Posterior vena cava (tissue), 2 donors: ENCODE measurements around the gene EAPP. TPM values are rescaled to one million over a fixed set of nuclear protein-coding genes. Genes with fewer than 3 reads are reported as not detected.
A peak's percentile ranks its signal among the peaks of the same experiment; 100 is the strongest.
"Not testable (repeated sequence)": the region's sequence is repeated elsewhere in the genome, so short reads cannot be mapped to it uniquely, and the experiment has no call there.

Experiments used
- DNase-seq: peaks from one replicate; pipeline ENCODE4 v3.0.0-alpha.2; 2020; ENCODE audit warnings: low spot score
- intact Hi-C, 2 donors: fragments of 100-400 bp; cut with DNase I; formaldehyde crosslinking; loops; one replicate each; pipeline versions ENCODE4 v1.14.1 to v1.14.2; 2022 to 2023
- long read RNA-seq, 2 donors: library from polyadenylated mRNA; unstranded; transcript quantifications; one replicate each; pipeline ENCODE4 v2.0.0, GENCODE V29; 2020 to 2021
- total RNA-seq, 2 donors: library from RNA; stranded (reverse); fragmentation: NEBNext Ultra II Directional; extraction: Animal tissue kit (Norgen Biotek cat#: 25700); gene quantifications; one replicate each; pipeline ENCODE4 v1.2.1, GENCODE V29; 2021
- donor health status: DM: yes; HTN: yes; CAD: no.
- donor health status: DM: yes; HTN: yes; CAD: no.

The EAPP gene, protein sequence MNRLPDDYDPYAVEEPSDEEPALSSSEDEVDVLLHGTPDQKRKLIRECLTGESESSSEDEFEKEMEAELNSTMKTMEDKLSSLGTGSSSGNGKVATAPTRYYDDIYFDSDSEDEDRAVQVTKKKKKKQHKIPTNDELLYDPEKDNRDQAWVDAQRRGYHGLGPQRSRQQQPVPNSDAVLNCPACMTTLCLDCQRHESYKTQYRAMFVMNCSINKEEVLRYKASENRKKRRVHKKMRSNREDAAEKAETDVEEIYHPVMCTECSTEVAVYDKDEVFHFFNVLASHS
- total RNA-seq, result 10 to 100 TPM; 22.4 to 30.9 TPM
- long read RNA-seq, donor 1, partial matches to known transcripts, result 0 of 6 reads
- long read RNA-seq, donor 1, other reads (novel, unspliced or antisense), result 2 of 6 reads
- long read RNA-seq, donor 2, transcript EAPP-201 (6 exons, 1,321 nt), result major isoform, 41 of 47 reads
- long read RNA-seq, donor 2, partial matches to known transcripts, result 1 of 47 reads
- long read RNA-seq, donor 2, other reads (novel, unspliced or antisense), result 5 of 47 reads

- peak; percentile 99 for DNase-seq
- intact Hi-C loops, result no loop called here
These were observed at the start of gene EAPP for GRCh38 chr14:34539407-34540180. EAPP (minus strand) TSS chr14:34539701; CDS start chr14:34539628, 73 bp downstream.

GRCh38 chr14:34583525-34583924 is 44.0 kb upstream of the EAPP start:
- intact Hi-C loops, result no loop called here
- DNase-seq, result peak; percentile 14

DNA sequence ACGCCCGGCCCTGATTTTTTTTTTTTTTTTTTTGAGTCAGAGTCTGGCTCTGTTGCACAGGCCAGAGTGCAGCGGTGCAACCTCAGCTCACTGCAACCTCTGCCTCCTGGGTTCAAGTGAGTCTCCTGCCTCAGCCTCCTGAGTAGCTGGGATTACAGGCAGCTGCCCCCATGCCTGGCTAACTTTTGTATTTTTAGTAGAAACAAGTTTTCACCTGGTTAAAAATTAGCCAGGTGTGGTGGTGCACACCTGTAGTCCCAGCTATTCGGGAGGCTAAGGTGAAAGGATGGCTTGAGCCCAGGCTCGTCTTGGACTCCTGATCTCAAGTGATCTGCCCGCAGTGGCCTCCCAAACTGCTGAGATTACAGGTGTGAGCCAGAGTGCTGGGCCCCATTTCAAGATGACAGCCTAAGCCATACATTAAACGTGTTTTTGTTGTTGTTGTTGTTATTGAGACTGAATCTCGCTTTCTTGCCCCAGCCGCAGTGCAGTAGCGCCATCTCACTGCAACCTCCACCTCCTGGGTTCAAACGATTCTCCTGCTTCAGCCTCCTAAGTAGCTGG is 42.7 kb upstream of the EAPP start:
- DNase-seq, result peak; percentile 38
- intact Hi-C loops, result no loop called here

DNA sequence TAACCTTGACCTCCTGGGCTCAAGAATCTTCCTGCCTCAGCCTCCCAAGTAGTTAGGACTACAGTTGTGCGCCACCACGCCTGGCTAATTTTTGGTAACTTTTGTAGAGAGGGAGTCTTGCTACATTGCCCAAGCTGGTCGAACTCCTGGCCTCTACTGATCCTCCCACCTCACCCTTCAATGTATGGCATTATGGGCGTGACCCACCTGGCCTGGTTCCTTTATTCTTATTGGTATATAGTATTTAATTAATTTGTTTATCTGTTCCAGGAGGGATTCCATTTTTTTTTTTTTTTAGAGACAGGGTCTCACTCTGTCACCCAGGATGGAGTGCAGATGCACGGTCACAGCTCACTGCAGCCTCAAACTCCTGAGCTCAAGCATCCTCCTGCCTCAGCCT is 40.9 kb upstream of the EAPP start:
- intact Hi-C loops, result no loop called here
- peak; percentile 55 for DNase-seq

- intact Hi-C loops, result no loop called here
- DNase-seq, result peak; percentile 14
These were observed 32.3 kb upstream of the EAPP start for GRCh38 chr14:34571771-34572170.

DNA sequence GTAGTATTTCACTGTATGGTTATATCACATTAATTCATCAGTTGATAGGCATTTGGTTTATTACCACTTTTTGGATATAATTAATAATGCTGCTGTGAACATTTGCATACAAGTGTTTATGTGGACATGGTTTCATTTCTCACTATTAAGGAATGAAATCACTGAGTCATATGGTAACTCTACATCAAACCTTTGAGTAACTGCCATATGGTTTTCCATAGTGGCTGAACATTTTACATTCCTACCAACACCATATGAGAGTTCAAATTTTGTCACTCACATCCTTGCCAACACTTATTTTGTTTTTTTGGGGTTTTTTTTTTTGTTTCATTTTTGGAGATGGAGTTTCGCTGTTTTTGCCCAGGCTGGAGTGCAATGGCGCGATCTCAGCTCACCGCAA is 30.2 kb upstream of the EAPP start:
- intact Hi-C loops, result no loop called here
- no peak for DNase-seq

DNA sequence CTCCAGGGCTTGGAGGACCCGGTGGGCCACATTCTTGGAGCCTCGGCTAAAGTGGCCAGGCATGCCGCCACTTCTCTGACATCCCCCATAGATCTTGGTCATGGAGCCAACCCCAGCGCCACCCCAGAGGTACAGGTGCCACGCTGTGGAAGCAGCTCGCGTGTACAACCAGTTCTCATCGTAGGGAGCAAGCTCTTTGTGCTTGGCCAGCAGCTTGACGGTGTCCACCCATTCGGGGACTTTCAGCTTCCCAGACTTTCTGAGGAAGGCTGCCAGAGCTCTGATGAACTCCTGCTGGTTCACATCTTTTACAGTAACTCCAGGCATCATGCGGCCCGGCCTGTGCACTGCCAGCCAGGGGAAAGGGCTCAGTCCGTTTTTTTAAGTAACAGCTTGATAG is 29.3 kb upstream of the EAPP start:
- intact Hi-C loops, result no loop called here
- DNase-seq, result peak; percentile 64

- intact Hi-C loops, result no loop called here
- DNase-seq, result peak; percentile 47
These were observed 23.3 kb upstream of the EAPP start for GRCh38 chr14:34562776-34563150.

GRCh38 chr14:34562037-34562775 is 22.7 kb upstream of the EAPP start:
- intact Hi-C loops, DNase-seq: not testable (repeated sequence)

- DNase-seq, intact Hi-C loops: not testable (repeated sequence)
These were observed 17.0 kb upstream of the EAPP start for GRCh38 chr14:34556498-34556829.

- DNase-seq, intact Hi-C loops: not testable (repeated sequence)
These were observed 16.3 kb upstream of the EAPP start for GRCh38 chr14:34555583-34556497.

- intact Hi-C loops, result no loop called here
- peak; percentile 9 for DNase-seq
These were observed 15.2 kb upstream of the EAPP start for GRCh38 chr14:34554540-34555250.

DNA sequence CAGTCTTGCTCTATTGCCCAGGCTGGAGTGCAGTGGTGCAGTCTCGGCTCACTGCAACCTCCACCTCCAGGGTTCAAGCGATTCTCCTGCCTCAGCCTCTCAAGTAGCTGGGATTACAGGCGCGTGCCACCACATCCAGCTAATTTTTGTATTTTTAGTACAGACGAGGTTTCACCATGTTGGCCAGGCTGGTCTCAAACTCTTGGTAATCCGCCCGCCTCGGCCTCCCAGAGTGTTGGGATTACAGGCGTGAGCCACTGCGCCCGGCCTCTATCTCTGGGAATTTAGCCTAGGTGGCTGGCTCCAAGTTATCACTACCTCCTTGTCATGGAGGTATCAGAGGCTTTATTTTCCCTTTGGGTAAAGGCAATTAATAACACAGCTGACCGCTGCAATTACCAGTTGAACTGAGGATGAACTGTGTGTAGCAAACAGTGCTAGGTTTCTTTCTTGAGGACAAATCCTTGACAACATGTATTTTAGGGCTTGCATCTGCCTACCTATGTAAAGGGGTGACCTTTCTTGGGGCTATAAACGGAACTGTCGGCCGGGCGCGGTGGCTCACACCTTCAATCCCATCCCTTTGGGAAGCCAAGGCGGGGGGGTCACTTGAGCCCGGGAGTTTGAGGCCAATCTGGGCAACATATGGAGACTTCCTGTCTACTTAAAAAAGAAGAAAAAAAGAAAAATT is 9.9 kb upstream of the EAPP start:
- intact Hi-C loops, result not testable (repeated sequence)
- peak; percentile 42 for DNase-seq

DNA sequence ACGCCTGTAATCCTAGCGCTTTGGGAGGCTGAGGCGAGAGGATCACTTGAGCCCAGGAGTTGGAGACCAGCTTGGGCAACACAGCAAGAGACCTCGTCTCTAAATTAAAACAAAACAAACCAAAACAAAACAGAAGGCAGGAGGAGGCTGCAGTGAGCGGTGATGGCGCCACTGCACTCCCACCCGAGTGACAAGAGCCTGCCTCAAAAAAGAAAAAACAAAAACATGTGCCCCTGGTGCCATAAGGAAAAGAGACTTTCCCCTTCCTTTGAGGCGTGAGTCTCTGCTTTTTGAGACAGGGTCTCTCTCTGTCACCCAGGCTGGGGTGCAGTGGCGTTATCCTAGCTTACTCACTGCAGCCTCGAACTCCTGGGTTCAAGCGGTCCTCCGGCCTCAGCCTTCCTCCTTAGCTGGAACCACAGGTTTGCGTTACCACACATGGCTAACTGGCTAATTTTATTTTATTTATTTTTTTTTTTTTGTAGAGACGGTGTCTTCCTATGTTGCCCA is 9.0 kb upstream of the EAPP start:
- peak; percentile 54 for DNase-seq
- intact Hi-C loops, result no loop called here

- intact Hi-C loops, DNase-seq: not testable (repeated sequence)
These were observed 7.6 kb upstream of the EAPP start for GRCh38 chr14:34547136-34547520.

GRCh38 chr14:34546272-34547135 is 7.0 kb upstream of the EAPP start:
- intact Hi-C loops, DNase-seq: not testable (repeated sequence)
